Esophagus muscularis mucosa (tissue), 4 donors: ENCODE data around the gene KLHL21. TPM values are rescaled to one million over a fixed set of nuclear protein-coding genes. Genes with fewer than 3 reads are reported as not detected.

ENCODE experiments used
- DNase-seq: peaks from one replicate; pipeline ENCODE4 v3.0.0-alpha.2; 2017; ENCODE audit errors: extremely low spot score
- H3K27ac ChIP-seq, 4 donors: fragments of 200-600 bp; sonication (generic); replicated peaks in 1 of 4; 1 replicate in 3 of 4; 2 replicates in 1 of 4; pipeline ENCODE4 v1.5.1; 2016 to 2019; ENCODE audit warnings: mild to moderate bottlenecking in 1 of 4
- H3K27me3 ChIP-seq, 4 donors: fragments of 200-600 bp; sonication (generic); one replicate each; pipeline versions ENCODE4 v1.5.1 to v1.6.0; 2016 to 2019
- H3K36me3 ChIP-seq, 4 donors: fragments of 200-600 bp; sonication (generic); one replicate each; pipeline ENCODE4 v1.5.1; 2016 to 2019
- H3K4me1 ChIP-seq, 4 donors: fragments of 200-600 bp; sonication (generic); one replicate each; pipeline ENCODE4 v1.5.1; 2016 to 2019
- H3K4me3 ChIP-seq, 4 donors: fragments of 200-600 bp; sonication (generic); 1 replicate in 2 of 4; 2 replicates in 2 of 4; pipeline ENCODE4 v1.5.1; 2016 to 2019; ENCODE audit warnings: mild to moderate bottlenecking in 4 of 4, moderate library complexity in 1 of 4
- H3K9me3 ChIP-seq, 4 donors: fragments of 200-600 bp; sonication (generic); 1 replicate in 3 of 4; 2 replicates in 1 of 4; pipeline ENCODE4 v1.5.1; 2016 to 2019
- EP300 ChIP-seq: sonication (generic); formaldehyde crosslinking; IDR thresholded peaks from one replicate; pipeline ENCODE4 v1.6.1; 2017; ENCODE audit warnings: antibody characterized with exemption
- POLR2A ChIP-seq: fragments of 450-650 bp; IDR thresholded peaks from one replicate; pipeline ENCODE4 v1.6.1; 2017; ENCODE audit warnings: antibody characterized with exemption, moderate library complexity, mild to moderate bottlenecking, low read depth
- POLR2AphosphoS5 ChIP-seq, 2 donors: sonication (generic); formaldehyde crosslinking; IDR thresholded peaks; one replicate each; pipeline ENCODE4 v1.6.1; 2017; ENCODE audit warnings: antibody characterized with exemption in 2 of 2
- WGBS: methylation state at CpG from one replicate; pipeline ENCODE4 v1.1.5; 2018; 5-methylcytosine and 5-hydroxymethylcytosine counted together
- intact Hi-C: fragments of 100-400 bp; cut with DNase I; formaldehyde crosslinking; loops from one replicate; pipeline ENCODE4 v1.15.1; 2023
- total RNA-seq, 4 donors: library from RNA; depleted of rRNA; stranded (reverse); fragments of >200 nt; gene quantifications; one replicate each; pipeline versions ENCODE4 v1.1.0 to v1.2.1, GENCODE V29; 2016
- TF ChIP-seq, protein P1 (sequence below), 3 experiments: fragments of 200-600 bp in 2 of 3; fragments of 450-650 bp in 1 of 3; sonication (generic) in 2 of 3; IDR thresholded peaks; one replicate each; pipeline ENCODE4 v1.5.1; 2017 to 2019; ENCODE audit warnings: antibody characterized with exemption in 3 of 3, mild to moderate bottlenecking in 2 of 3, moderate library complexity in 1 of 3

The KLHL21 gene
- total RNA-seq, 4 donors from 2014 or later: 98.4 to 184 (median 130) TPM

DNA sequence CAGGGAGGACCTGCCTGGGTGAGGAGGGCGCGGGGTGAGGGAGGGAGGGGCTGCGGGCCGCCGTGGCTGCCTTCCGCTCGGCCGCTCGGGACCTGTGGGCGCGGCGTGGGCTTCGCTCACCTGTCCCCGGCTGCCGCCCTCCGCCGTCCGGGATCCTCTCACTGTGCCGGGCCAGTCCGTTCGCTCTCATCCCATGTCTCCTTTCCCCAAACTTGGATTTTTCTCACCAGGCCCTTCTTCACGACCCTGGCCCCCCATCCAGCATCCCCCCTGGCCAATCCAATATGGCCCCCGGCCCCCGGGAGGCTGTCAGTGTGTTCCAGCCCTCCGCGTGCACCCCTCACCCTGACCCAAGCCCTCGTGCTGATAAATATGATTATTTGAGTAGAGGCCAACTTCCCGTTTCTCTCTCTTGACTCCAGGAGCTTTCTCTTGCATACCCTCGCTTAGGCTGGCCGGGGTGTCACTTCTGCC is 22.5 kb downstream of the KLHL21 start:
- peaks cover 0 to 6% (median 0%) of the 10 kb centered on the region in 4 donors for H3K36me3 ChIP-seq
- intact Hi-C loops: no loop called here
- WGBS: under 1% methylated on average over 19 of the region's 30 CpGs
- no peak for DNase-seq
- H3K27ac ChIP-seq: peak overlapping the region; percentile 95 to 98 (median 97)
- no peaks in the 10 kb centered on the region for H3K27me3 ChIP-seq
- H3K9me3 ChIP-seq: no peaks in the 10 kb centered on the region
- peaks cover 32 to 45% (median 41%) of the 10 kb centered on the region in 4 donors for H3K4me1 ChIP-seq
- peak overlapping the region; percentile 85 to 98 (median 96) for H3K4me3 ChIP-seq
- TF ChIP-seq EP300 (no peak), POLR2AphosphoS5 (IDR thresholded peaks at IDR 0.05) (no peak), POLR2A (no peak)
- TF ChIP-seq, protein P1, sequence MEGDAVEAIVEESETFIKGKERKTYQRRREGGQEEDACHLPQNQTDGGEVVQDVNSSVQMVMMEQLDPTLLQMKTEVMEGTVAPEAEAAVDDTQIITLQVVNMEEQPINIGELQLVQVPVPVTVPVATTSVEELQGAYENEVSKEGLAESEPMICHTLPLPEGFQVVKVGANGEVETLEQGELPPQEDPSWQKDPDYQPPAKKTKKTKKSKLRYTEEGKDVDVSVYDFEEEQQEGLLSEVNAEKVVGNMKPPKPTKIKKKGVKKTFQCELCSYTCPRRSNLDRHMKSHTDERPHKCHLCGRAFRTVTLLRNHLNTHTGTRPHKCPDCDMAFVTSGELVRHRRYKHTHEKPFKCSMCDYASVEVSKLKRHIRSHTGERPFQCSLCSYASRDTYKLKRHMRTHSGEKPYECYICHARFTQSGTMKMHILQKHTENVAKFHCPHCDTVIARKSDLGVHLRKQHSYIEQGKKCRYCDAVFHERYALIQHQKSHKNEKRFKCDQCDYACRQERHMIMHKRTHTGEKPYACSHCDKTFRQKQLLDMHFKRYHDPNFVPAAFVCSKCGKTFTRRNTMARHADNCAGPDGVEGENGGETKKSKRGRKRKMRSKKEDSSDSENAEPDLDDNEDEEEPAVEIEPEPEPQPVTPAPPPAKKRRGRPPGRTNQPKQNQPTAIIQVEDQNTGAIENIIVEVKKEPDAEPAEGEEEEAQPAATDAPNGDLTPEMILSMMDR (IDR thresholded peaks at IDR 0.05): no peak

DNA sequence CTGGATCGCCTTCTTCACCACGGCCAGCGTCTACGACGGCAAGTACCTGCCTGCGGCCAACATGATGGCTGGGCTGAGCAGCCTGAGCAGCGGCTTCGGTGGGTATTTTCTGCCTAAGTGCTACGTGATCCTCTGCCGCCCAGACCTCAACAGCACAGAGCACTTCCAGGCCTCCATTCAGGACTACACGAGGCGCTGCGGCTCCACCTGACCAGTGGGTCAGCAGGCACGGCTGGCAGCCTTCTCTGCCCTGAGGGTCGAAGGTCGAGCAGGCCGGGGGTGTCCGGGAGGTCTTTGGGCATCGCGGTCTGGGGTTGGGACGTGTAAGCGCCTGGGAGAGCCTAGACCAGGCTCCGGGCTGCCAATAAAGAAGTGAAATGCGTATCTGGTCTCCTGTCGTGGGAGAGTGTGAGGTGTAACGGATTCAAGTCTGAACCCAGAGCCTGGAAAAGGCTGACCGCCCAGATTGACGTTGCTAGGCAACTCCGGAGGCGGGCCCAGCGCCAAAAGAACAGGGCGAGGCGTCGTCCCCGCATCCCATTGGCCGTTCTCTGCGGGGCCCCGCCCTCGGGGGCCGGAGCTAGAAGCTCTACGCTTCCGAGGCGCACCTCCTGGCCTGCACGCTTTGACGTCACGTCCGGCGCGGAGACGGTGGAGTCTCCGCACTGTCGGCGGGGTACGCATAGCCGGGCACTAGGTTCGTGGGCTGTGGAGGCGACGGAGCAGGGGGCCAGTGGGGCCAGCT is 23.1 kb downstream of the KLHL21 start, which contains the start of gene ZBTB48:
TSS of gene ZBTB48 (plus strand) at position 621 of the 745 bp plus-strand sequence. CDS start 616 bp downstream, outside the sequence.
- peak within 1 kb of the TSS; percentile 85 to 98 (median 96) for H3K4me3 ChIP-seq
- DNase-seq: peak; percentile 100
- peak within 1 kb of the TSS; percentile 95 to 98 (median 97) for H3K27ac ChIP-seq
- H3K9me3 ChIP-seq: no peaks in the 10 kb centered on the region
- peaks cover 32 to 44% (median 41%) of the 10 kb centered on the region in 4 donors for H3K4me1 ChIP-seq
- WGBS: 15% methylated on average over 18 of the region's 58 CpGs
- intact Hi-C loops: loop anchor here (2.0 to 5.0 kb wide), 2 partner anchors 25 to 48 kb away; partner anchors contain the start of genes NOL9 and TAS1R1
- no peaks in the 10 kb centered on the region for H3K27me3 ChIP-seq
- peaks cover 0 to 4% (median 0%) of the 10 kb centered on the region in 4 donors for H3K36me3 ChIP-seq
- TF ChIP-seq EP300 (no peak), POLR2A (peak; percentile 96), POLR2AphosphoS5 (IDR thresholded peaks at IDR 0.05) (peak; percentile 99 to 100)
- TF ChIP-seq, protein P1 (IDR thresholded peaks at IDR 0.05): no peak

DNA sequence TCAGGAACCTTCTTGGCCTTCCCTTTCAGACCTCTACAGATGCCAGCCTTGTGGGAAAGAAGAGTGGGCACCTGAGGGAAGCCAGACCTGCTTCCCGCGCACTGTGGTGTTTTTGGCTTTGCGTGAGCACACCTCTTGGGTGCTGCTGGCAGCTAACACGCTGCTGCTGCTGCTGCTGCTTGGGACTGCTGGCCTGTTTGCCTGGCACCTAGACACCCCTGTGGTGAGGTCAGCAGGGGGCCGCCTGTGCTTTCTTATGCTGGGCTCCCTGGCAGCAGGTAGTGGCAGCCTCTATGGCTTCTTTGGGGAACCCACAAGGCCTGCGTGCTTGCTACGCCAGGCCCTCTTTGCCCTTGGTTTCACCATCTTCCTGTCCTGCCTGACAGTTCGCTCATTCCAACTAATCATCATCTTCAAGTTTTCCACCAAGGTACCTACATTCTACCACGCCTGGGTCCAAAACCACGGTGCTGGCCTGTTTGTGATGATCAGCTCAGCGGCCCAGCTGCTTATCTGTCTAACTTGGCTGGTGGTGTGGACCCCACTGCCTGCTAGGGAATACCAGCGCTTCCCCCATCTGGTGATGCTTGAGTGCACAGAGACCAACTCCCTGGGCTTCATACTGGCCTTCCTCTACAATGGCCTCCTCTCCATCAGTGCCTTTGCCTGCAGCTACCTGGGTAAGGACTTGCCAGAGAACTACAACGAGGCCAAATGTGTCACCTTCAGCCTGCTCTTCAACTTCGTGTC is 23.9 kb downstream of the KLHL21 start:
- 93% methylated on average over 14 of the region's 14 CpGs for WGBS
- H3K4me3 ChIP-seq: peak overlapping the region; percentile 85 to 98 (median 96)
- H3K9me3 ChIP-seq: no peaks in the 10 kb centered on the region
- H3K4me1 ChIP-seq: peaks cover 32 to 39% (median 38%) of the 10 kb centered on the region in 4 donors
- no peak for DNase-seq
- TF ChIP-seq EP300 (no peak), POLR2AphosphoS5 (IDR thresholded peaks at IDR 0.05) (no peak), POLR2A (no peak)
- TF ChIP-seq, protein P1 (IDR thresholded peaks at IDR 0.05): no peak
- intact Hi-C loops: loop anchor here (2.0 to 5.0 kb wide), 2 partner anchors 24 to 49 kb away; partner anchors contain the start of genes NOL9 and TAS1R1
- no peaks in the 10 kb centered on the region for H3K36me3 ChIP-seq
- H3K27me3 ChIP-seq: no peaks in the 10 kb centered on the region
- H3K27ac ChIP-seq: peak overlapping the region; percentile 95 to 98 (median 97)

DNA sequence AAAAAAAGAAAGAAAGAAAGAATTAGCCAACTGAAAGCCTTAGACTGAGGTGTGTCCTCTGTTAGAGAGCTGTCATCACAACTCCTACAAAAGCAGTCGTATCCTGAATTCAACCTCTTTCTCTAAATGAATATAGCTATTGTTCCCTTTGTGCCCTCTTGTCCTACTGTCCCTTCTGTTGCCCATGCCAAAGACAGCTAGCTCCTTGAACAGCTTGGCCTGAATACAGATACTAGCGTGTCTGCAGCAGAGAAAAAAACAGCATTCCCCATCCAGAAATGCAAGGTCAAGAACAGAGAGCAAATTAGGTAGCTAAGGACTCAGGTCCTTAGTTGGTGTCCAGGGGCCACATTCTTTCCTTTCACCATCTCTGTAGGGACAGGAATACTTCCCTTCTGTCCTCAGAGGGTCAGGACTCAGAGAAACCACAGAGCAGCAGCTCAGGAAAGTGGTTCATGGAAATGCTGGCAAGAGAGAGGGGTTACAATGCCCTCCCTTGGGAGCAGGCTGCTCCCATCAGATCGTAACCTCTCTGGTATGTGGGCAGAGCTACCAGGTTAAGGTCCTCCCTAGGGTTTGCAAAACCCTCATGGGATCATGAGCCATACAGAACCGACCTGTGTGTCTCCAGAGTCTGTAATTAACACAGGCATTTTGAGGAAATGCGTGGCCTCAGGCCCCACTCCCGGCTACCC is 24.7 kb downstream of the KLHL21 start:
- TF ChIP-seq POLR2AphosphoS5 (IDR thresholded peaks at IDR 0.05): no peak
- TF ChIP-seq, protein P1 (IDR thresholded peaks at IDR 0.05): no peak
- no peak for TF ChIP-seq POLR2A
- no peak for TF ChIP-seq EP300
- Histone ChIP-seq H3K27ac (peak overlapping the region; percentile 95 to 98 (median 97)), H3K4me1 (peaks cover 32 to 39% (median 38%) of the 10 kb centered on the region in 4 donors), H3K27me3 (no peaks in the 10 kb centered on the region), H3K36me3 (no peaks in the 10 kb centered on the region), H3K4me3 (no peak overlapping the region), H3K9me3 (no peaks in the 10 kb centered on the region)
- intact Hi-C loops: loop anchor here (2.0 to 5.0 kb wide), 2 partner anchors 23 to 49 kb away; partner anchors contain the start of genes NOL9 and TAS1R1
- WGBS: 84% methylated on average over 5 of the region's 6 CpGs
- no peak for DNase-seq
